Gastrocnemius medialis (tissue), 4 donors: ENCODE results near the gene NFKBIB. TPM values are rescaled to one million over a fixed set of nuclear protein-coding genes. Genes with fewer than 3 reads are reported as not detected.

Experiments used
- ATAC-seq, 2 donors: fragments of 150-250 bp; one replicate each; pipeline ENCODE4 v1.9.1; 2016
- DNase-seq, 2 donors: peaks; one replicate each; pipeline ENCODE4 v3.0.0-alpha.2; 2019
- H3K27ac ChIP-seq, 4 donors: fragments of 200-600 bp; sonication (generic); 1 replicate in 1 of 4; 2 replicates in 3 of 4; pipeline ENCODE4 v1.5.1; 2016 to 2018; ENCODE audit warnings: mild to moderate bottlenecking in 2 of 4, moderate library complexity in 1 of 4
- H3K27me3 ChIP-seq, 3 donors: fragments of 200-600 bp; sonication (generic) in 2 of 3; 1 replicate in 1 of 3; 2 replicates in 2 of 3; pipeline versions ENCODE4 v1.5.1 to v1.6.0; 2016 to 2019; ENCODE audit warnings: mild to moderate bottlenecking in 1 of 3, moderate library complexity in 1 of 3
- H3K36me3 ChIP-seq, 2 donors: fragments of 200-600 bp; sonication (generic) in 1 of 2; one replicate each; pipeline ENCODE4 v1.5.1; 2017 to 2018
- H3K4me1 ChIP-seq, 2 donors: fragments of 200-600 bp; sonication (generic) in 1 of 2; one replicate each; pipeline ENCODE4 v1.5.1; 2016 to 2017; ENCODE audit warnings: mild to moderate bottlenecking in 2 of 2
- H3K4me3 ChIP-seq, 4 donors: fragments of 200-600 bp; sonication (generic) in 3 of 4; 1 replicate in 1 of 4; 2 replicates in 3 of 4; pipeline ENCODE4 v1.5.1; 2016 to 2019; ENCODE audit warnings: mild to moderate bottlenecking in 2 of 4
- H3K9me3 ChIP-seq, 3 donors: fragments of 200-600 bp; sonication (generic) in 2 of 3; 1 replicate in 1 of 3; 2 replicates in 2 of 3; pipeline ENCODE4 v1.5.1; 2016 to 2019
- CTCF ChIP-seq, 5 experiments: fragments of 450-650 bp in 3 of 5; fragments of 200-600 bp in 2 of 5; sonication (generic) in 2 of 5; IDR thresholded peaks in 4 of 5; conservative IDR thresholded peaks in 1 of 5; 1 replicate in 4 of 5; 2 replicates in 1 of 5; pipeline ENCODE4 v1.5.1; 2016 to 2019; ENCODE audit warnings: antibody characterized with exemption in 5 of 5, mild to moderate bottlenecking in 3 of 5, moderate library complexity in 3 of 5
- POLR2A ChIP-seq, 2 donors: fragments of 450-650 bp; IDR thresholded peaks; one replicate each; pipeline ENCODE4 v1.6.1; 2017; ENCODE audit warnings: antibody characterized with exemption in 2 of 2, mild to moderate bottlenecking in 2 of 2, moderate library complexity in 2 of 2
- in situ Hi-C, 4 donors: fragments of 200-750 bp; cut with MboI; loops; one replicate each; pipeline versions ENCODE4 v1.15.0 to v1.8.0; 2017; ENCODE audit warnings: low sequenced_read_pairs in 4 of 4
- intact Hi-C: fragments of 100-400 bp; cut with DNase I; formaldehyde crosslinking; loops from one replicate; pipeline ENCODE4 v1.15.1; 2023; ENCODE audit warnings: low total_unique reads
- total RNA-seq, 4 donors: library from RNA; depleted of rRNA; stranded (reverse); fragments of >200 nt; gene quantifications; one replicate each; pipeline versions ENCODE4 v1.1.0 to v1.2.3, GENCODE V29; 2016

Gene NFKBIB
- total RNA-seq, 4 donors from 2014 or later: 32.2 to 63.8 (median 53.6) TPM

GRCh38 chr19:38907670-38908069 lies 7.9 kb downstream of the NFKBIB start:
- Histone ChIP-seq H3K4me3 (no peak overlapping the region), H3K36me3 (peaks cover 0 to 38% of the 10 kb centered on the region in 2 donors), H3K9me3 (no peaks in the 10 kb centered on the region), H3K4me1 (no peaks in the 10 kb centered on the region), H3K27ac (no peak overlapping the region), H3K27me3 (no peaks in the 10 kb centered on the region)
- in situ Hi-C loops: loop anchor here in 3 of 4 donors (10.0 to 25.0 kb wide), 2 partner anchors 73 to 170 kb away; partner anchors contain the start of genes CAPN12 (in 2 of the 3) and ECH1 (in 1 of the 3)
- ATAC-seq: no peak
- TF ChIP-seq POLR2A (IDR thresholded peaks at IDR 0.05) (no peak), CTCF (IDR thresholded peaks at IDR 0.05 in 4 of 5, conservative IDR thresholded peaks at IDR 0.05 in 1 of 5) (no peak)
- intact Hi-C loops: no loop called here
- no peak for DNase-seq

- Histone ChIP-seq H3K27me3 (no peaks in the 10 kb centered on the region), H3K27ac (no peak overlapping the region), H3K4me3 (no peak overlapping the region), H3K9me3 (no peaks in the 10 kb centered on the region), H3K4me1 (no peaks in the 10 kb centered on the region), H3K36me3 (peaks cover 0 to 38% of the 10 kb centered on the region in 2 donors)
- in situ Hi-C loops: loop anchor here in 3 of 4 donors (10.0 to 25.0 kb wide), 2 partner anchors 74 to 172 kb away; partner anchors contain the start of genes CAPN12 (in 2 of the 3) and ECH1 (in 1 of the 3)
- no peak for DNase-seq
- intact Hi-C loops: no loop called here
- ATAC-seq: no peak
- TF ChIP-seq CTCF (IDR thresholded peaks at IDR 0.05 in 4 of 5, conservative IDR thresholded peaks at IDR 0.05 in 1 of 5): no peak
- no peak for TF ChIP-seq POLR2A (IDR thresholded peaks at IDR 0.05)
These were observed 9.1 kb downstream of the NFKBIB start for GRCh38 chr19:38908911-38909310.

GRCh38 chr19:38910488-38910887 lies 10.7 kb downstream of the NFKBIB start:
- in situ Hi-C loops: loop anchor here in 2 of 4 donors (25.0 kb wide), 1 partner anchor 173 kb away; the partner anchor contains the start of gene CAPN12 (in 2 of the 2)
- TF ChIP-seq POLR2A (IDR thresholded peaks at IDR 0.05): no peak
- TF ChIP-seq CTCF (IDR thresholded peaks at IDR 0.05 in 4 of 5, conservative IDR thresholded peaks at IDR 0.05 in 1 of 5): no peak

GRCh38 chr19:38911388-38912001 lies 11.7 kb downstream of the NFKBIB start:
- Histone ChIP-seq H3K4me1 (no peaks in the 10 kb centered on the region), H3K9me3 (no peaks in the 10 kb centered on the region), H3K36me3 (peaks cover 0 to 31% of the 10 kb centered on the region in 2 donors), H3K27me3 (no peaks in the 10 kb centered on the region), H3K4me3 (no peak overlapping the region), H3K27ac (no peak overlapping the region)
- ATAC-seq: no peak
- intact Hi-C loops (no loop called here), in situ Hi-C loops (loop anchor here in 2 of 4 donors (25.0 kb wide), 1 partner anchor 174 kb away; the partner anchor contains the start of gene CAPN12 (in 2 of the 2))
- no peak for DNase-seq
- TF ChIP-seq CTCF (IDR thresholded peaks at IDR 0.05 in 4 of 5, conservative IDR thresholded peaks at IDR 0.05 in 1 of 5) (no peak), POLR2A (IDR thresholded peaks at IDR 0.05) (no peak)

More at GRCh38 chr19:38910488-38910887, 10.7 kb downstream of the NFKBIB start:
- ATAC-seq (no peak), DNase-seq (no peak)
- Histone ChIP-seq H3K4me3 (no peak overlapping the region), H3K36me3 (peaks cover 0 to 33% of the 10 kb centered on the region in 2 donors), H3K9me3 (no peaks in the 10 kb centered on the region), H3K27me3 (no peaks in the 10 kb centered on the region), H3K4me1 (no peaks in the 10 kb centered on the region), H3K27ac (no peak overlapping the region)
- intact Hi-C loops: no loop called here
